ENCODE data around the gene HS3ST1.
"Not testable (repeated sequence)": the region's sequence is repeated elsewhere in the genome, so short reads cannot be mapped to it uniquely, and the experiment has no call there.

The HS3ST1 gene

DNA sequence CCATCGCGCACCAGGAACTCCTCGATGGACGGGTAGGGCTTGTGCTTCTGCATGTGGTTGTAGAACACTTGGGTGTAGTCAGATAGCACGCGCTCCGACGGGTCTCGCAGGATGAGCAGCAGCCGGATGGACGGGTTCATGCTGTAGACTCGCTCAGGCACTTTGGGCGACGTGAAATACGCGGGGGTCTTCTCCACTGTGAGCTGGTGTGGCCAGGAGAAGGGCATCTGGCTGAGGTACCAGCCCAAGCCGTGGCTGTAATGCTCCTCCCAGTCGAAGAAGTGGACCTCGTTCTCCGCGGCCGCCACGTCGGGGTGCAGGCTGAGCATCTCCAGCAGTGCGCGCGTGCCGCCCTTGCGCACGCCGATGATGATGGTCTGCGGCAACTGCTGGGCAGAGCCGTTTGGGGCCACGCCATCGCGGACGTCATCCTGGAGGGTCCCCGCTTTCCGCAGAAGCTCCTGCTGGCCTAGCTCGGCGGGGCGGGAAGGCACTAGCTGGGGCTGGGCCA, 29.2 kb downstream of the HS3ST1 start:
- no peak for DNase-seq

- DNase-seq = no peak
Measured at GRCh38 chr4:11397819-11398610, 30.7 kb downstream of the HS3ST1 start.

DNA sequence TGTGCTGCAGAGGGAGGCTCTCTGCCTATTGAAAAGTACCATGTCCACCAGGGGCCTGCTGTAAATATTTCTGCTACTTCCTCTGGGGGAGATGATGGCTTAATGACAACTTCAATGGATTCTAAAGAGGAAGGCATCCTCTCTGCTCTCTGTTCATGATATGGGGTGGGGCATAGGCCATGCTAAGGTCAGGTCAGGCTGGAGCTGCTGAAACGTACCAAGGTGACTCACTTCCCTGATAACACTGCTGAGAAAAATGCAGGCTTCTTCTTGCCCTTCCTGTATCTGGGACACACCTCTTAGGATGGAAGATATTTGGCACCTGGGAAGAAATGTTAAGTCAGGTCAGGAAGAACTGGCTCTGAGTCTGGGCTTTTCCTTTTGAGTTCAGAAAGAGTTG, 31.5 kb downstream of the HS3ST1 start:
- no peak for DNase-seq

GRCh38 chr4:11393551-11393950, 35.1 kb downstream of the HS3ST1 start:
- no peak for DNase-seq

DNA sequence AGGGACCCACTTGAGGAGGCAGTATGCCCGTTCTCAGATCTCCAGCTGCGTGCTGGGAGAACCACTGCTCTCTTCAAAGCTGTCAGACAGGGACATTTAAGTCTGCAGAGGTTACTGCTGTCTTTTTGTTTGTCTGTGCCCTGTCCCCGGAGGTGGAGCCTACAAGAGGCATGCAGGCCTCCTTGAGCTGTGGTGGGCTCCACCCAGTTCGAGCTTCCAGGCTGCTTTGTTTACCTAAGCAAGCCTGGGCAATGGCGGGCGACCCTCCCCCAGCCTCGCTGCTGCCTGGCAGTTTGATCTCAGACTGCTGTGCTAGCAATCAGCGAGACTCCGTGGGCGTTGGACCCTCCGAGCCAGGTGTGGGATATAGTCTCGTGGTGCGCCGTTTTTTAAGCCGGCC, 44.6 kb downstream of the HS3ST1 start:
- not testable (repeated sequence) for DNase-seq

GRCh38 chr4:11376571-11376970, 52.1 kb downstream of the HS3ST1 start:
- no peak for DNase-seq

GRCh38 chr4:11376146-11376545, 52.5 kb downstream of the HS3ST1 start:
- DNase-seq = no peak

- DNase-seq = no peak
Measured at GRCh38 chr4:11368701-11369115, 60.0 kb downstream of the HS3ST1 start.

DNA sequence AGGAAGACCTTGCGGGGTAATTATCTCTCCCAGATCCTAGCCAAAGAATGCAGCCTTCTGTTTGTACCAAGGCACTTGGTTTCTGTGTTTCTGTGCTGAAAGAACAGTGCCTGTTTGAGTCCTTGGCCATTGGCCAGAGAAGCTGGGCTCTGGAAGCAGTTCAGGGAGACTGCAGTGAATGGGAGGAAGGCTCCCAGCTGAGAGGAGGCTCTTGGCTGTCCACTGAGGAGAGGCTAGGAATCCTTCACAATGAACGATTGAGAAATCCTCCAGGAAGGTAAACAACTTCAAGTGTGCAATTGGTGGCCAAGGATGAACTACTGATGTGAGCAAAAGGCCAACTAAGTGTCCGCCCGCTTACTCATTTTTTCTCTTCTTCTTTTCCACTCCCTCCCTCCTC, 61.3 kb downstream of the HS3ST1 start:
- no peak for DNase-seq

GRCh38 chr4:11366859-11367258, 61.8 kb downstream of the HS3ST1 start:
- no peak for DNase-seq

- no peak for DNase-seq
Measured at GRCh38 chr4:11365039-11365438, 63.7 kb downstream of the HS3ST1 start.

GRCh38 chr4:11359591-11359990, 69.1 kb downstream of the HS3ST1 start:
- no peak for DNase-seq

DNA sequence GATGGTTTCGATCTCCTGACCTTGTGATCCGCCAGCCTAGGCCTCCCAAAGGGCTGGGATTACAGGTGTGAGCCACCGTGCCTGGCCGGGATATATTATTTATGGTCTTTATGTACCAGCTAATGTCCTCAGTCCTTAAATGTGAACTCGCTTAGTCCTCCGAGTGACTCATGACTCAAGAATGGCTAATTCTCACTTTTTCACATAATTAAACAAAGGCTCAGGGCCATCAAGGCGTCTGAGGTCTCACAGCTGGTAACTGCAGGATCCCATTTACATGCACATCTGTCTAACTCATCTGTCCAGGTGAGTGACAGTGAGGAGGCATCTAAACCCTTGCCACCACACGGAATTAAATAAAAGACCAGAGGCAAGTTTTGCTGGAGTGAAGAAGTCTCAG, 73.5 kb downstream of the HS3ST1 start:
- no peak for DNase-seq

DNA sequence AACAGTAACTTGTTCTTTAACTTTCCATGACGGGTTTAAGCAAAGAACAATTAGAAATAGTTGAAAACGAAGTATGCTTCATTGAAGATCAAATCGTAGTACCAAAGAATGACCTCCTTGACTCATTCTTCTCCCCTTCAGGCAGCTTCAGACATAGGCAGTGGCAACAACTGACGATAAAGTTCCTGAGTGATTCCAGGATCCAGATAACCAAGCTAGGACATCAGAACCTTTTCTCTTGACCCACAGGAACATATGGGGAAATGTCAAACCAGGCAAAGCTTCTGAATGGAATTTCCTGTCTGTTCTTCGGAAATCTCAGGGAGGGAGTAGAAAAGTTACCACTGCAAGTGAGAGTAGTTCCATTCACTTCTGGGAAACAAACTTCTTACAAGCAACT, 74.2 kb downstream of the HS3ST1 start:
- no peak for DNase-seq

GRCh38 chr4:11348449-11349088, 80.1 kb downstream of the HS3ST1 start:
- no peak for DNase-seq

DNA sequence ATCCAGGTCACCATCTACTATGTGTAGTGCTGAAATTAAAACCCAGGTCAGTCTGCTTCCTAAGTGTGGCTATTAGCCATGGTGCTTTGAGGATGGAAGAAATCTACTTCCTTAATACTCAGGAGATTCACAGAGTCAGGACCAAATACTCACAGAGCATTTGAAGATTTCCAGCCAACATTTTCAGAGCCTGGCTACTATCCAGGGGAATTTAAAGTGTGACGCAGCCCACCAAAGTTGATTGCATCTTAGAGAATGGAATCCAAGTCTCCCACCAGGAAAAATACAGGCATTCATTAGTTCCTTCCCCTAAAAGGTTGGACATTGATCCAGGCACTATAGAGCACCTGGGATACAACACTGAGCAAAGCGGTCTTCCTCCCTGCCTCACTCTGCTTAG, 83.8 kb downstream of the HS3ST1 start:
- DNase-seq = no peak

DNA sequence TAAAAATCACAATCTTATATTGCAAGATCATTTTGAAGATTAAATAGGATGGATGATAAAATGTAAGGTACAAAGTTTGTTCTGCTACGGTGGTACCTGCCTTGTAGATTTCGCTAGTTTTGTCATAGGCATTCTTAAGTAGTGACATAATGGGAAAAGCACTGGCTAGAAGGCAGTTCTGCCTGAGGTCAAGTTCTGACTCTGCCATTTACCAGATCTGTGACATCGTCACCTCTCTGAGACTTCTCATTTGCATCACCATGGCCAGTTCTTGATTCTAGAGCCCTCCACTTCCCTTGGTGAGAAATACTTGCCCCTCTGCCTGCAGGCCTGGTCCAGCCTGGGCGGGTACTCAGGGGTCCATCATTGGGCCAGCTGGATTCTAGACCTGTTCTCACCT, 85.2 kb downstream of the HS3ST1 start:
- no peak for DNase-seq

Data from NCI-H226 (cell line).